Neural cell (in vitro differentiated cells): ENCODE results near the gene ANO3.

Experiments
- CTCF ChIP-seq: fragments of 450-650 bp; IDR thresholded peaks from 2 replicates; pipeline ENCODE4 v1.5.1; 2014; ENCODE audit warnings: antibody characterized with exemption, mild to moderate bottlenecking, moderate library complexity; ENCODE audit not compliant: poor library complexity, severe bottlenecking
- EP300 ChIP-seq: fragments of 450-650 bp; conservative IDR thresholded peaks from 2 replicates; pipeline ENCODE4 v1.6.1; 2014; ENCODE audit warnings: antibody characterized with exemption, mild to moderate bottlenecking, moderate library complexity; ENCODE audit not compliant: poor library complexity, severe bottlenecking
- EZH2 ChIP-seq: fragments of 200-600, 300-800 bp; shearing (Covaris generic), sonication (generic); IDR thresholded peaks from 2 replicates; pipeline ENCODE4 v1.6.1; 2014; ENCODE audit warnings: antibody characterized with exemption, low read length, borderline replicate concordance, mild to moderate bottlenecking; ENCODE audit not compliant: insufficient read depth, poor library complexity, severe bottlenecking
- MXI1 ChIP-seq: fragments of 450-650 bp; conservative IDR thresholded peaks from 2 replicates; pipeline ENCODE4 v1.6.1; 2014; ENCODE audit warnings: antibody characterized with exemption, mild to moderate bottlenecking; ENCODE audit not compliant: poor library complexity, severe bottlenecking
- POLR2AphosphoS5 ChIP-seq: IDR thresholded peaks from 2 replicates; pipeline ENCODE4 v1.6.1; 2012
- RAD21 ChIP-seq: fragments of 450-650 bp; conservative IDR thresholded peaks from 2 replicates; pipeline ENCODE4 v1.6.1; 2014; ENCODE audit warnings: antibody characterized with exemption, mild to moderate bottlenecking, moderate library complexity
- REST ChIP-seq: IDR thresholded peaks from 2 replicates; pipeline ENCODE4 v1.6.1; 2012; ENCODE audit warnings: borderline replicate concordance
- SMC3 ChIP-seq: fragments of 450-650 bp; conservative IDR thresholded peaks from 2 replicates; pipeline ENCODE4 v1.6.1; 2014; ENCODE audit warnings: antibody characterized with exemption, mild to moderate bottlenecking, moderate library complexity; ENCODE audit not compliant: poor library complexity

- TF ChIP-seq CTCF (no peak), EZH2 (no peak), EP300 (no peak), SMC3 (no peak), RAD21 (no peak), REST (no peak), MXI1 (no peak), POLR2AphosphoS5 (no peak)
These were observed 12.7 kb downstream of the ANO3 start for GRCh38 chr11:26344647-26345046.
